ENCODE results near the gene SH3PXD2B. TPM values are rescaled to one million over a fixed set of nuclear protein-coding genes. Genes with fewer than 3 reads are reported as not detected.
A peak's percentile ranks its signal among the peaks of the same experiment; 100 is the strongest.

Gene SH3PXD2B
- polyA plus RNA-seq, 1 donor = 11.0 TPM

DNA sequence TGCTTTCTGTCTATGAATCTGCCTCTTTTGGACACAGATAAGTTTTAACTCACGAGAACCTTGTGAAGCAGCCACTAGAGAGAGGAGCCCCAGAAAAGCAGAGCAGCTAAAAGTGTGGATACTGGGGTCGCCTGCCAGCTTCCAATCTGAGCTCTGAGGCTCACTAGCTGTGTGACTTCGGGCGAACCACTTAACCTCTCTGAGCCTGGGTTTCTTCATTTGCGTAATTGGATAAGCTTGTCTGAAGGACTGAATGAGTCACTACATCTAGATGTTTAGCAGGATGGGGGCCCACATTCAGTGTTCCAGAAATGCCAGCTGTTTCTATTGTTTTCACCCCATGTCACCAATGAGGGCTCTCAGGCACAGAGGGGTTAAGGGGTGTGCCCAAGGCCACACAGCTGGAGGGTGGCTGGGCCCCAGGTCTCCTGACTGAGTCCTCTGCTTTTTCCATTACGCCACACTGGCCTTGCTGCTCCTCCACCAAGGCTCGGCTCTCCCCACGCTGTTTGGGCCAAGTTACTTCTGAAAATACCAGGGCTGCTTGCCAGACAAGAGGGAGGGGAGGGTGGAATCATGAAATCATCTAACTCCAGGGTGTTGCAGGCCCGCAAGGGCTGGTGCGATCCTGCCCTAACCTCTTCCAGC, 36.2 kb downstream of the SH3PXD2B start:
- no peaks in the 10 kb centered on the region for H3K27me3 ChIP-seq (ENCODE audit: control insufficient read depth, insufficient read depth, low read length)
- no CpG with 5 or more reads among the region's 10 CpGs for WGBS (ENCODE audit: insufficient coverage, low lambda C conversion rate)
- H3K27ac ChIP-seq (ENCODE audit: low read length) = peak overlapping the region; percentile 90
- DNase-seq = peak; percentile 77 to 78
- H3K36me3 ChIP-seq (ENCODE audit: control insufficient read depth, insufficient read depth, low read length) = peaks cover 10% of the 10 kb centered on the region
- peaks cover 41% of the 10 kb centered on the region for H3K4me1 ChIP-seq (ENCODE audit: control insufficient read depth, insufficient read depth, low read length)
- no peak overlapping the region for H3K4me3 ChIP-seq (ENCODE audit: low read length)
- no peaks in the 10 kb centered on the region for H3K9me3 ChIP-seq (ENCODE audit: control insufficient read depth, low read depth, low read length)

DNA sequence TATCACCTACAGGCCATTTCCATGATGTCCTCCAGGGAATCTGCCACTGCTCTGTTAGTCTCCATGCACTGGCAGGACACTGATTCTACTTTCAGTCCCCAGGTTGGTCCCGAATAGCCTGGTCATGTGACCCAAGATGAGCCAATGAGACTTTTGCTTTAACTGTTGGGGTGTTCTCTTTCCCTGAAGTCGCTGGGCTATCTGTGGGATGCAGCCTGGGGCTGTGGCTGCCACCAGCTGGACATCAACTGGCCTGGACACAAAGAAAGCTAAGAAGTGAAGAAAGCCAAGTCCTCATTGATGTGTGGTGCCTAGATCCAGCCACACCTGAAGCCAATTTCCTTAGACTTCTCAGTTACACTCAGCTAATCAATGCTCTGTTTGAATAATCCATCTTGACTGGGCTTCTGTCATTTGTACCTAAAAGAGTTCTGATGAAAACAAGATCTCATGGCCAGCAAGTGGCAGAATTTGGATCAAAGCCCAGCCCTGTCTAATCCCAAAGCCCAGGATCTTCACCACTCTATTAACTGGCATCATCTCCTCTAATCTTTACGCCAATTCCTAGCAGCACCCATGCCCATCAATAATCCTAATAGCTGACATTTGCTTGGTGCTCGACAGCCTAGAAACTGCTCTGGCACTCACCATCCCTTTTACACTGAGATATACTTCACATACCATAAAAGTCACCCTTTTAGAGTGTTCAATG, 37.0 kb downstream of the SH3PXD2B start:
- H3K9me3 ChIP-seq (ENCODE audit: control insufficient read depth, low read depth, low read length) = no peaks in the 10 kb centered on the region
- no CpG with 5 or more reads among the region's 4 CpGs for WGBS (ENCODE audit: insufficient coverage, low lambda C conversion rate)

GRCh38 chr5:172415362-172416275, 38.7 kb downstream of the SH3PXD2B start:
- H3K27ac ChIP-seq (ENCODE audit: low read length) = no peak overlapping the region
- H3K4me3 ChIP-seq (ENCODE audit: low read length) = no peak overlapping the region
- peaks cover 34% of the 10 kb centered on the region for H3K4me1 ChIP-seq (ENCODE audit: control insufficient read depth, insufficient read depth, low read length)
- H3K9me3 ChIP-seq (ENCODE audit: control insufficient read depth, low read depth, low read length) = no peaks in the 10 kb centered on the region
- no peaks in the 10 kb centered on the region for H3K36me3 ChIP-seq (ENCODE audit: control insufficient read depth, insufficient read depth, low read length)
- H3K27me3 ChIP-seq (ENCODE audit: control insufficient read depth, insufficient read depth, low read length) = no peaks in the 10 kb centered on the region
- no peak for DNase-seq
- WGBS (ENCODE audit: insufficient coverage, low lambda C conversion rate) = no CpG with 5 or more reads among the region's 13 CpGs

More for the DNA sequence above, 37.0 kb downstream of the SH3PXD2B start:
- no peak for DNase-seq
- Histone ChIP-seq H3K36me3 (ENCODE audit: control insufficient read depth, insufficient read depth, low read length) (peaks cover 6% of the 10 kb centered on the region), H3K27me3 (ENCODE audit: control insufficient read depth, insufficient read depth, low read length) (no peaks in the 10 kb centered on the region), H3K27ac (ENCODE audit: low read length) (no peak overlapping the region), H3K4me3 (ENCODE audit: low read length) (no peak overlapping the region), H3K4me1 (ENCODE audit: control insufficient read depth, insufficient read depth, low read length) (peaks cover 41% of the 10 kb centered on the region)

DNA sequence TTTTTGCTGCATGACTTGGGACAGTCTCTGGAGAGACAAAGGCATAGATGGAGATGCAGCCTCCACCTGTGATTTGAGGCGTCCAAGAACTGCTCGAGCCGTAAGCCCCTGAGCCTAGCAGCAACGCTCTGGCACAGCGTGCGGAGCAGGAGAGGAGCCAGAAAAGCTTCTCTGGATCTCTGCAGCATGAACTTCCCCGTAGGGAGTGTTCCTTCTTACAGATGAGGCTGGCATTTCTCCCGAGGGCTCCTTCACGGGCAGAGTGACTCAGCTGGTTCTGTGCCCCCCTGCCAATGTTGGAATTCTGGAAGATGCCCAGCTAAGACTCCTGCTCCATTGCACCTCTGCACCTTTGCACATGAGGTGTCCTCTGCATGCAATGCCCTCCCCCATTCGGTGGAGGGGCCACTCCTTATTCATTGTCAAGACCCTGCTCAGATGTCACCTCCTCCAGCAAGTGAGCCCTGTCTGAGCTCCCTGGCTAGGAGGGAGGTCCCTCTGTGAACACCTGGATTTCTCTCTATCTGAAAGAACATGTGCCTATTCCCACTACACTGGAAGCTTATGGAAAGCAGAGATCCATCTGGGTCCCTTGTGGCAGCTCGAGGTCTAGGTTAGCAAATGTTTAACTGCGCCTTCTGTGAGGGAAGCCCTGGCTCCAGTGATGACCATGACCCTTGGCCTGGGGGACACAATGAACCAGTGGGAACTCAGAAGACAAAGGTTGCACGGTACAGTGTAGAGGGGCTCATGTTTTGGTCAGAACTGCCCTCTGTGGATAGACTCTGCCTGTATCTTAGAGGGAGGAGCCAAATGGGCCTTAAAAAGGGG, 39.6 kb downstream of the SH3PXD2B start:
- Histone ChIP-seq H3K9me3 (ENCODE audit: control insufficient read depth, low read depth, low read length) (no peaks in the 10 kb centered on the region), H3K36me3 (ENCODE audit: control insufficient read depth, insufficient read depth, low read length) (no peaks in the 10 kb centered on the region), H3K27ac (ENCODE audit: low read length) (no peak overlapping the region), H3K4me1 (ENCODE audit: control insufficient read depth, insufficient read depth, low read length) (peaks cover 31% of the 10 kb centered on the region), H3K4me3 (ENCODE audit: low read length) (no peak overlapping the region), H3K27me3 (ENCODE audit: control insufficient read depth, insufficient read depth, low read length) (no peaks in the 10 kb centered on the region)
- WGBS (ENCODE audit: insufficient coverage, low lambda C conversion rate) = no CpG with 5 or more reads among the region's 13 CpGs
- peak in 1 of 2 donors; percentile 72 for DNase-seq

DNA sequence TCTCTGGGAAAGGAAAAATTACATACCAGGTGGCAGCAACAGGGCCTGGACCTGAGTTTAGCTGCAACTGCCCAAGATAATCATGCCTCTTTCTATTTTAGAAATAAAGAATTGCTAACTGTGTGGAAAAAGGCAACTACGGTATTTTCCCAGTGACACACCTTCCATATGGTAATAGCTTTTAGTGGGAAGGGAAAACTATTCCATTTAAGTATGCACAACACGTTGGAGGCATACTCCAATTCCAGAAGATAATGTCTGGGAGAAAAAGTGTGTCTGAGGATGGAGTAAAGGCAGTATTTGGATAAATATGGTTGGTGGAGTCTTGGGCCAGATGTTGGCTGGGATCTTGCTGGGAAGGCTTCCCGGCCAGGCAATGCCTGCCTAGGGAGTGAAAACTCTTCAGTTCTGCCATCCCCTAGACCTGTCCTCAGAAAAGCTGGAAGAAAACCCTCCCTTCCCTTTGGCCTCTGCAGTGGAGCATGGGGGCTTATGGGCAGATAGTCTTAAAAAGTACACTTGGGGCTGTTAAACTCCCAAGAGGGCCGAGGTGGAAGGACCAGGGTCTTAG, 40.6 kb downstream of the SH3PXD2B start:
- H3K27ac ChIP-seq (ENCODE audit: low read length) = no peak overlapping the region
- no peak for DNase-seq
- 81% methylated on average over 2 of the region's 4 CpGs for WGBS (ENCODE audit: insufficient coverage, low lambda C conversion rate)

DNA sequence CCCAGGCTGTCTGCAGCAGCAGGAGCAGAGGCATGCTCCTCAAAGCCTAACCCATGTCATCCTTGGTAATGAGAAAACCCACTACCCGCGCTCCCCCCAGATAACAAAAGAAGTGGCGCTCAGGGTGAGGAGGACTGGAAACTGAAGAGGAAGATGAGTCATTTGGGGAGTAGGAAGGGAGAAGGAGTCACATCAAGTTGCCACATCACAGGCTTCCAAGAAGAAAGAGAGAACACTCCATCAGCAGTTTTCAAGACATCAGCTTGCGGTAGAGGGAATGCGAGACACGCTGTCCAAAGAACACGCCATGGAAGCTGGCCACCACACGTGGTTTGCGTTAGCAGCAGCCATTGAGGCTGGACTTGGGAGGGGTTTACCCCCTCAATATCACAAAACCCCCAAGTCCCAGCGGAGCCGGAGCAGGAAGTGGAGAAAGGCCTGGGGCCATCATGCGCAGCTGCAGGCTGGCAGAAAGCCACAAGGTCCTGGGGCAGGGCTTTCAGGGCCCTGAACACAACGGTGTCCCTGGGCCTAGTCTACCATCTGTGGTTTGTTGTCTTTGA, 41.5 kb downstream of the SH3PXD2B start:
- no peak overlapping the region for H3K27ac ChIP-seq (ENCODE audit: low read length)
- peaks cover 12% of the 10 kb centered on the region for H3K4me1 ChIP-seq (ENCODE audit: control insufficient read depth, insufficient read depth, low read length)
- no peaks in the 10 kb centered on the region for H3K36me3 ChIP-seq (ENCODE audit: control insufficient read depth, insufficient read depth, low read length)
- no peak for DNase-seq
- H3K4me3 ChIP-seq (ENCODE audit: low read length) = no peak overlapping the region
- no peaks in the 10 kb centered on the region for H3K9me3 ChIP-seq (ENCODE audit: control insufficient read depth, low read depth, low read length)
- no CpG with 5 or more reads among the region's 13 CpGs for WGBS (ENCODE audit: insufficient coverage, low lambda C conversion rate)
- no peaks in the 10 kb centered on the region for H3K27me3 ChIP-seq (ENCODE audit: control insufficient read depth, insufficient read depth, low read length)

More for the DNA sequence above, 40.6 kb downstream of the SH3PXD2B start:
- Histone ChIP-seq H3K4me3 (ENCODE audit: low read length) (no peak overlapping the region), H3K27me3 (ENCODE audit: control insufficient read depth, insufficient read depth, low read length) (no peaks in the 10 kb centered on the region), H3K4me1 (ENCODE audit: control insufficient read depth, insufficient read depth, low read length) (peaks cover 21% of the 10 kb centered on the region), H3K9me3 (ENCODE audit: control insufficient read depth, low read depth, low read length) (no peaks in the 10 kb centered on the region), H3K36me3 (ENCODE audit: control insufficient read depth, insufficient read depth, low read length) (no peaks in the 10 kb centered on the region)

GRCh38 chr5:172411484-172412072, 42.7 kb downstream of the SH3PXD2B start:
- no CpG with 5 or more reads among the region's 7 CpGs for WGBS (ENCODE audit: insufficient coverage, low lambda C conversion rate)
- Histone ChIP-seq H3K27me3 (ENCODE audit: control insufficient read depth, insufficient read depth, low read length) (no peaks in the 10 kb centered on the region), H3K36me3 (ENCODE audit: control insufficient read depth, insufficient read depth, low read length) (no peaks in the 10 kb centered on the region), H3K4me3 (ENCODE audit: low read length) (no peak overlapping the region), H3K27ac (ENCODE audit: low read length) (peak overlapping the region; percentile 36), H3K4me1 (ENCODE audit: control insufficient read depth, insufficient read depth, low read length) (peaks cover 12% of the 10 kb centered on the region), H3K9me3 (ENCODE audit: control insufficient read depth, low read depth, low read length) (no peaks in the 10 kb centered on the region)
- DNase-seq = no peak

GRCh38 chr5:172410662-172411483, 43.5 kb downstream of the SH3PXD2B start:
- no peak overlapping the region for H3K27ac ChIP-seq (ENCODE audit: low read length)
- no peak for DNase-seq
- peaks cover 12% of the 10 kb centered on the region for H3K4me1 ChIP-seq (ENCODE audit: control insufficient read depth, insufficient read depth, low read length)
- H3K36me3 ChIP-seq (ENCODE audit: control insufficient read depth, insufficient read depth, low read length) = peaks cover 5% of the 10 kb centered on the region
- no peaks in the 10 kb centered on the region for H3K27me3 ChIP-seq (ENCODE audit: control insufficient read depth, insufficient read depth, low read length)
- no peak overlapping the region for H3K4me3 ChIP-seq (ENCODE audit: low read length)
- WGBS (ENCODE audit: insufficient coverage, low lambda C conversion rate) = 90% methylated on average over 2 of the region's 5 CpGs
- no peaks in the 10 kb centered on the region for H3K9me3 ChIP-seq (ENCODE audit: control insufficient read depth, low read depth, low read length)

All from large intestine (tissue), 3 donors.